HG03520 (cell line): Measurements from ENCODE around the gene UNC45B.
"Not testable (repeated sequence)": the region's sequence is repeated elsewhere in the genome, so short reads cannot be mapped to it uniquely, and the experiment has no call there.

Experiments used
- ATAC-seq: cut with Tn5 transposase; IDR thresholded peaks from one replicate; pipeline ENCODE4 v1.9.1; 2021; ENCODE audit warnings: mild to moderate bottlenecking, moderate library complexity; ENCODE audit not compliant: unreplicated experiment

UNC45B gene

GRCh38 chr17:35213412-35213940 lies 65.9 kb downstream of the UNC45B start:
- ATAC-seq: no peak

GRCh38 chr17:35214192-35214591 lies 66.6 kb downstream of the UNC45B start:
- no peak for ATAC-seq

GRCh38 chr17:35214631-35215273 lies 67.1 kb downstream of the UNC45B start:
- no peak for ATAC-seq

- ATAC-seq: no peak
Measured at GRCh38 chr17:35217107-35217506, 69.5 kb downstream of the UNC45B start.

- ATAC-seq: no peak
Measured at GRCh38 chr17:35218915-35219314, 71.3 kb downstream of the UNC45B start.

- no peak for ATAC-seq
Measured at GRCh38 chr17:35222452-35222851, 74.8 kb downstream of the UNC45B start.

- ATAC-seq: no peak
Measured at GRCh38 chr17:35224436-35224835, 76.8 kb downstream of the UNC45B start.

GRCh38 chr17:35227546-35227945 lies 79.9 kb downstream of the UNC45B start:
- no peak for ATAC-seq

- ATAC-seq: no peak
Measured at GRCh38 chr17:35229638-35230037, 82.0 kb downstream of the UNC45B start.

GRCh38 chr17:35234315-35234714 lies 86.7 kb downstream of the UNC45B start:
- not testable (repeated sequence) for ATAC-seq

GRCh38 chr17:35235289-35235688 lies 87.7 kb downstream of the UNC45B start:
- no peak for ATAC-seq

- ATAC-seq: no peak
Measured at GRCh38 chr17:35235917-35236316, 88.3 kb downstream of the UNC45B start.

- no peak for ATAC-seq
Measured at GRCh38 chr17:35236821-35237220, 89.2 kb downstream of the UNC45B start.

- no peak for ATAC-seq
Measured at GRCh38 chr17:35238821-35239220, 91.2 kb downstream of the UNC45B start.
